ENCODE measurements around the gene TBC1D20. TPM values are rescaled to one million over a fixed set of nuclear protein-coding genes. Genes with fewer than 3 reads are reported as not detected.

Gene TBC1D20
- total and polyA plus RNA-seq, 2 experiments from 2014 or later, result 4.8 to 15.0 TPM

- H3K27ac Mint-ChIP-seq, result no peak overlapping the region
- Histone ChIP-seq H3K79me2 (replicated peaks; ENCODE audit: insufficient read depth) (peaks cover 7% of the 10 kb centered on the region; the same call in 1 of the 2 replicates), H3K27ac (ENCODE audit: low read depth) (no peak overlapping the region), H3K4me3 (no peak overlapping the region), H3F3A (replicated peaks; ENCODE audit: low read depth) (peaks cover 15% of the 10 kb centered on the region), H4K20me1 (replicated peaks; ENCODE audit: insufficient read depth) (peaks cover 28% of the 10 kb centered on the region), H3K36me3 (ENCODE audit: insufficient read depth) (peaks cover 72% of the 10 kb centered on the region), H3K4me2 (no peak overlapping the region), H3K4me1 (ENCODE audit: insufficient read depth) (no peaks in the 10 kb centered on the region), H3K27me3 (ENCODE audit: insufficient read depth) (no peaks in the 10 kb centered on the region), H2AFZ (no peak overlapping the region), H3K9me2 (ENCODE audit: insufficient read depth) (no peaks in the 10 kb centered on the region)
- H3K4me1 Mint-ChIP-seq, result no peaks in the 10 kb centered on the region
- no peak overlapping the region for H3K4me3 Mint-ChIP-seq
- H3K27me3 Mint-ChIP-seq (ENCODE audit: insufficient read depth, low read depth, poor library complexity), result peaks cover 3% of the 10 kb centered on the region
- DNase-seq (ENCODE audit: low spot score), result no peak
- ATAC-seq, result no peak
- no peaks in the 10 kb centered on the region for H3K9me3 Mint-ChIP-seq
- TF ChIP-seq ZNF331 (CRISPR knock-in tag; IDR thresholded peaks at IDR 0.05; ENCODE audit: low read depth), result no peak
- TF ChIP-seq CREB1 (CRISPR knock-in tag; IDR thresholded peaks at IDR 0.05; ENCODE audit: low read depth), result no peak
- TF ChIP-seq ZNF114 (CRISPR knock-in tag; IDR thresholded peaks at IDR 0.05), result no peak
- TF ChIP-seq NANOG (IDR thresholded peaks at IDR 0.05; ENCODE audit: borderline replicate concordance), result no peak
- no peak for TF ChIP-seq JUNB (IDR thresholded peaks at IDR 0.05; ENCODE audit: unreplicated experiment)
- TF ChIP-seq ZNF462 (CRISPR knock-in tag; IDR thresholded peaks at IDR 0.05), result no peak
- TF ChIP-seq EZH2 (IDR thresholded peaks at IDR 0.05; ENCODE audit: low read depth, unreplicated experiment), result no peak
- no peak for TF ChIP-seq ETS1 (IDR thresholded peaks at IDR 0.05)
- no peak for TF ChIP-seq EZH2phosphoT487 (IDR thresholded peaks at IDR 0.05; ENCODE audit: unreplicated experiment)
- no peak for TF ChIP-seq REST (IDR thresholded peaks at IDR 0.05; ENCODE audit: unreplicated experiment)
- TF ChIP-seq CTCF (conservative IDR thresholded peaks at IDR 0.05; ENCODE audit: low read depth in 2 of 2), result no peak
- peaks cover 91% of the 10 kb centered on the region for H3K36me3 Mint-ChIP-seq (ENCODE audit: low read depth)
Measured at GRCh38 chr20:496126-496696, 33.9 kb upstream of the TBC1D20 start.

Data from GM23338 (cell line).